H1 (cell line): Measurements from ENCODE around the gene PPFIA4. TPM values are rescaled to one million over a fixed set of nuclear protein-coding genes. Genes with fewer than 3 reads are reported as not detected.

Source experiments
- CTCF ChIA-PET: fragments of 300-600 bp; sonication (Branson Sonifier 250); formaldehyde crosslinking; loops from one replicate; lab custom pipeline; 2021; ENCODE audit not compliant: partially characterized antibody; lab: Charles Lee
- POLR2A ChIA-PET: fragments of 300-600 bp; sonication (Branson Sonifier 250); formaldehyde crosslinking; loops from one replicate; lab custom pipeline; 2021; ENCODE audit warnings: inconsistent platforms; ENCODE audit not compliant: partially characterized antibody; lab: Charles Lee
- DNase-seq, 2 experiments: peaks; one replicate each; pipeline versions ENCODE4 v3.0.0 to v3.0.0-alpha.2; 2010 to 2022; ENCODE audit warnings: low spot score in 2 of 2, low read depth in 1 of 2, mixed read lengths in 1 of 2
- FAIRE-seq: peaks from 2 replicates; lab custom pipeline; 2011; peaks lifted over from hg19 to GRCh38; lab: Jason Lieb, UNC
- H2AFZ ChIP-seq: 2 replicates; pipeline ENCODE4 v1.8.1; 2012; ENCODE audit warnings: low read length, inconsistent platforms
- H2AK5ac ChIP-seq: 2 replicates; pipeline ENCODE4 v1.6.1; 2013; ENCODE audit warnings: low read depth, low read length
- H2BK120ac ChIP-seq: replicated peaks from 2 replicates; pipeline ENCODE3; 2013; ENCODE audit warnings: low read depth, low read length, inconsistent platforms
- H2BK12ac ChIP-seq: 2 replicates; pipeline ENCODE4 v1.6.1; 2013; ENCODE audit warnings: low read depth, low read length
- H2BK15ac ChIP-seq: 2 replicates; pipeline ENCODE4 v1.6.1; 2013; ENCODE audit warnings: low read length
- H2BK20ac ChIP-seq: 2 replicates; pipeline ENCODE4 v1.6.1; 2013; ENCODE audit warnings: low read length
- H2BK5ac ChIP-seq: 2 replicates; pipeline ENCODE4 v1.6.1; 2013; ENCODE audit warnings: low read depth, low read length
- H3K14ac ChIP-seq: 2 replicates; pipeline ENCODE4 v1.6.1; 2013; ENCODE audit warnings: inconsistent platforms; ENCODE audit not compliant: insufficient read length
- H3K18ac ChIP-seq: 2 replicates; pipeline ENCODE4 v1.6.1; 2013; ENCODE audit warnings: low read length; ENCODE audit errors: extremely low read depth
- H3K23ac ChIP-seq: 2 replicates; pipeline ENCODE4 v1.6.1; 2013; ENCODE audit warnings: inconsistent platforms; ENCODE audit not compliant: insufficient read length
- H3K23me2 ChIP-seq: 2 replicates; pipeline ENCODE4 v1.6.1; 2013; ENCODE audit warnings: low read depth, low read length
- H3K27ac ChIP-seq: 2 replicates; pipeline ENCODE4 v1.6.1; 2011; ENCODE audit warnings: low read depth, low read length, inconsistent platforms
- H3K27me3 ChIP-seq, 4 experiments: replicated peaks in 1 of 4; 1 replicate in 1 of 4; 2 replicates in 3 of 4; pipeline versions ENCODE4 v1.6.1 to v1.8.1; 2011 to 2013; ENCODE audit warnings: low read length in 3 of 4, mild to moderate bottlenecking in 3 of 4, inconsistent platforms in 2 of 4, mixed read lengths in 2 of 4, moderate library complexity in 1 of 4; ENCODE audit not compliant: control insufficient read depth in 3 of 4, insufficient read depth in 3 of 4; ENCODE audit errors: extremely low read depth in 1 of 4
- H3K36me3 ChIP-seq, 4 experiments: 2 replicates each; pipeline versions ENCODE4 v1.6.1 to v1.8.1; 2011 to 2013; ENCODE audit warnings: mild to moderate bottlenecking in 4 of 4, low read length in 3 of 4, moderate library complexity in 2 of 4, control low read depth in 1 of 4, inconsistent platforms in 1 of 4; ENCODE audit not compliant: insufficient read depth in 4 of 4, control insufficient read depth in 2 of 4
- H3K4ac ChIP-seq: replicated peaks from 2 replicates; pipeline ENCODE3; 2013; ENCODE audit warnings: low read length, low read depth, mixed read lengths, inconsistent platforms; ENCODE audit not compliant: insufficient read length
- H3K4me1 ChIP-seq, 4 experiments: replicated peaks in 1 of 4; 1 replicate in 1 of 4; 2 replicates in 3 of 4; pipeline versions ENCODE4 v1.6.1 to v1.8.1; 2011 to 2013; ENCODE audit warnings: low read length in 3 of 4, inconsistent platforms in 2 of 4, mixed read lengths in 1 of 4; ENCODE audit not compliant: insufficient read depth in 4 of 4, control insufficient read depth in 3 of 4
- H3K4me2 ChIP-seq, 2 experiments: 2 replicates each; pipeline versions ENCODE4 v1.6.1 to v1.8.1; 2011 to 2013; ENCODE audit warnings: low read depth in 2 of 2, low read length in 2 of 2, control low read depth in 1 of 2, inconsistent platforms in 1 of 2, mild to moderate bottlenecking in 1 of 2; ENCODE audit not compliant: insufficient read depth in 1 of 2
- H3K4me3 ChIP-seq, 4 experiments: fragments of 200-600, 300-600 bp in 1 of 4; sonication (generic), shearing (Covaris generic), sonication (Bioruptor Twin) in 1 of 4; 2 replicates each; pipeline versions ENCODE4 v1.5.1 to v1.8.1; 2011 to 2016; ENCODE audit warnings: low read length in 4 of 4, low read depth in 3 of 4, control low read depth in 2 of 4, inconsistent platforms in 2 of 4, mild to moderate bottlenecking in 2 of 4, mixed read lengths in 1 of 4, moderate library complexity in 1 of 4; ENCODE audit not compliant: insufficient read depth in 2 of 4; ENCODE audit errors: extremely low read depth in 1 of 4
- H3K56ac ChIP-seq: replicated peaks from 2 replicates; pipeline ENCODE3; 2013; ENCODE audit warnings: low read depth, mild to moderate bottlenecking, mixed read lengths, low read length, inconsistent platforms; ENCODE audit not compliant: insufficient read length
- H3K79me1 ChIP-seq: 2 replicates; pipeline ENCODE4 v1.6.1; 2013; ENCODE audit warnings: low read depth, low read length, control low read depth
- H3K79me2 ChIP-seq, 2 experiments: 2 replicates each; pipeline versions ENCODE4 v1.6.1 to v1.8.1; 2012 to 2013; ENCODE audit warnings: low read length in 2 of 2, mild to moderate bottlenecking in 2 of 2, inconsistent platforms in 1 of 2; ENCODE audit not compliant: insufficient read depth in 2 of 2, control insufficient read depth in 1 of 2
- H3K9ac ChIP-seq, 4 experiments: replicated peaks in 1 of 4; 1 replicate in 1 of 4; 2 replicates in 3 of 4; pipeline versions ENCODE4 v1.6.1 to v1.8.1; 2011 to 2013; ENCODE audit warnings: low read depth in 3 of 4, low read length in 3 of 4, control low read depth in 2 of 4, mild to moderate bottlenecking in 2 of 4, moderate library complexity in 2 of 4, inconsistent platforms in 1 of 4; ENCODE audit errors: extremely low read depth in 1 of 4
- H3K9me3 ChIP-seq, 2 experiments: 2 replicates each; pipeline versions ENCODE4 v1.6.1 to v1.8.1; 2012 to 2013; ENCODE audit warnings: mild to moderate bottlenecking in 2 of 2, moderate library complexity in 2 of 2, control low read depth in 1 of 2, inconsistent platforms in 1 of 2, low read depth in 1 of 2, low read length in 1 of 2, mixed read lengths in 1 of 2; ENCODE audit not compliant: insufficient read depth in 2 of 2
- H4K20me1 ChIP-seq, 2 experiments: replicated peaks in 1 of 2; 2 replicates each; pipeline versions ENCODE3 to v1.8.1; 2011 to 2013; ENCODE audit warnings: inconsistent platforms in 2 of 2, low read length in 2 of 2, mild to moderate bottlenecking in 1 of 2; ENCODE audit not compliant: insufficient read depth in 2 of 2, control insufficient read depth in 1 of 2
- H4K5ac ChIP-seq: 2 replicates; pipeline ENCODE4 v1.6.1; 2013; ENCODE audit warnings: low read length, low read depth, mixed read lengths, inconsistent platforms; ENCODE audit not compliant: insufficient read length
- H4K8ac ChIP-seq: 2 replicates; pipeline ENCODE4 v1.8.0; 2013; ENCODE audit warnings: mild to moderate bottlenecking, moderate library complexity, low read length, inconsistent platforms; ENCODE audit not compliant: insufficient read depth; ENCODE audit errors: extremely low read depth
- H4K91ac ChIP-seq: replicated peaks from 2 replicates; pipeline ENCODE3; 2013; ENCODE audit warnings: low read length, mixed read lengths, inconsistent platforms; ENCODE audit not compliant: insufficient read length
- CHD2 ChIP-seq: IDR thresholded peaks from 2 replicates; pipeline ENCODE4 v1.6.1; 2012; ENCODE audit warnings: low read length, improper control_type of control experiment
- CREB1 ChIP-seq: IDR thresholded peaks from 2 replicates; pipeline ENCODE4 v1.6.1; 2012; ENCODE audit warnings: inconsistent platforms
- NANOG ChIP-seq: IDR thresholded peaks from 2 replicates; pipeline ENCODE4 v1.6.1; 2011; ENCODE audit warnings: low read length, low read depth, mild to moderate bottlenecking, inconsistent platforms; ENCODE audit not compliant: insufficient read depth, poor library complexity, severe bottlenecking
- SUZ12 ChIP-seq: fragments of 200-600 bp; sonication (generic); IDR thresholded peaks from 2 replicates; pipeline ENCODE4 v1.6.1; 2012; ENCODE audit warnings: mild to moderate bottlenecking, inconsistent platforms, low read length, moderate library complexity, mixed read lengths
- TAF1 ChIP-seq: IDR thresholded peaks from 2 replicates; pipeline ENCODE4 v1.6.1; 2011; ENCODE audit warnings: mild to moderate bottlenecking, low read depth, low read length
- WGBS, 2 experiments: shearing (Covaris generic) in 1 of 2; methylation state at CpG; one replicate each; pipeline versions ENCODE4 v1.1.6 to v1.1.7; 2013 to 2015; ENCODE audit warnings: low lambda C conversion rate in 2 of 2, mixed read lengths in 2 of 2, inconsistent platforms in 1 of 2, low coverage in 1 of 2, missing lambda C conversion rate in 1 of 2; ENCODE audit not compliant: insufficient replicate concordance in 2 of 2, insufficient coverage in 1 of 2, insufficient read length in 1 of 2; ENCODE audit errors: extremely low coverage in 1 of 2, missing lambda C conversion rate in 1 of 2; 5-methylcytosine and 5-hydroxymethylcytosine counted together
- polyA plus RNA-seq, 7 experiments: library from polyadenylated mRNA; depleted of rRNA in 3 of 7; stranded (reverse) in 5 of 7; unstranded in 2 of 7; fragments of >200 nt in 5 of 7; fragments of 200-250 nt in 2 of 7; gene quantifications; 1 replicate in 5 of 7; 2 replicates in 1 of 7; 4 replicates in 1 of 7; pipeline versions ENCODE4 v1.2.1 to v1.2.3, GENCODE V29; 2011 to 2013; ENCODE audit warnings: missing spikeins in 2 of 7, mixed read lengths in 2 of 7
- total RNA-seq: library from RNA; stranded (reverse); fragmentation: NEBNext Ultra II Directional; extraction: Animal tissue kit (Norgen Biotek cat#: 25700); gene quantifications from 2 replicates; pipeline ENCODE4 v1.2.1, GENCODE V29; 2021
- TF ChIP-seq, protein P1 (sequence below): IDR thresholded peaks from 2 replicates; pipeline ENCODE4 v1.6.1; 2011; ENCODE audit warnings: low read depth, mild to moderate bottlenecking, low read length; ENCODE audit not compliant: insufficient read depth

PPFIA4 gene
- total and polyA plus RNA-seq, 2 of the 8 experiments (the other 6 are each of a cell fraction or from before 2014, with no cell fraction given) = 9.0 to 9.9 TPM

GRCh38 chr1:203063287-203063686 is 37.0 kb downstream of the PPFIA4 start:
- ChIA-PET CTCF (interaction anchor here (1.1 to 49.7 kb wide), 6 partner anchors 21 to 205 kb away, joined by 3 to 1089 read pairs (median 74); partner anchors contain the start of genes ADORA1, MYOG and PPFIA4), POLR2A (interaction anchor here (1.1 to 1.2 kb wide), 2 partner anchors 8 to 122 kb away, joined by 3 read pairs; no protein-coding TSS in a partner anchor)
- Histone ChIP-seq H4K20me1 (no peaks in the 10 kb centered on the region), H2BK12ac (no peak overlapping the region), H2AFZ (no peak overlapping the region), H3K4me1 (no peaks in the 10 kb centered on the region), H2BK20ac (no peak overlapping the region), H4K91ac (no peak overlapping the region), H2BK15ac (no peak overlapping the region), H2AK5ac (no peak overlapping the region), H3K79me1 (no peaks in the 10 kb centered on the region), H3K9me3 (no peaks in the 10 kb centered on the region), H3K23me2 (no peaks in the 10 kb centered on the region), H3K18ac (no peak overlapping the region), H3K23ac (no peak overlapping the region), H2BK120ac (no peak overlapping the region), H4K8ac (no peak overlapping the region), H3K4me2 (no peak overlapping the region), H3K36me3 (peaks cover 0 to 3% (median 0%) of the 10 kb centered on the region in 4 experiments; a peak in 2 of 8 replicates), H3K4ac (no peak overlapping the region), H3K9ac (no peak overlapping the region), H2BK5ac (no peak overlapping the region), H4K5ac (no peak overlapping the region), H3K56ac (no peak overlapping the region), H3K27me3 (no peaks in the 10 kb centered on the region), H3K79me2 (no peaks in the 10 kb centered on the region), H3K27ac (no peak overlapping the region), H3K4me3 (no peak overlapping the region), H3K14ac (no peak overlapping the region)
- DNase-seq (no peak), FAIRE-seq (no peak)
- WGBS, 2 experiments = 90% methylated on average over 8 of the region's 8 CpGs; no CpG with 5 or more reads in 1 of the 2 experiments
- TF ChIP-seq, protein P1, sequence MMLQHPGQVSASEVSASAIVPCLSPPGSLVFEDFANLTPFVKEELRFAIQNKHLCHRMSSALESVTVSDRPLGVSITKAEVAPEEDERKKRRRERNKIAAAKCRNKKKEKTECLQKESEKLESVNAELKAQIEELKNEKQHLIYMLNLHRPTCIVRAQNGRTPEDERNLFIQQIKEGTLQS = no peak
- no peak for TF ChIP-seq CREB1
- TF ChIP-seq SUZ12 = no peak
- TF ChIP-seq CHD2 = no peak
- no peak for TF ChIP-seq NANOG
- TF ChIP-seq TAF1 = no peak
